GF-D8 (cell line): ENCODE data around the gene ADAM12.

Experiments used
- DNase-seq: peaks from one replicate; lab custom pipeline; 2025; lab: John Stamatoyannopoulos, UW

ADAM12 gene

DNA sequence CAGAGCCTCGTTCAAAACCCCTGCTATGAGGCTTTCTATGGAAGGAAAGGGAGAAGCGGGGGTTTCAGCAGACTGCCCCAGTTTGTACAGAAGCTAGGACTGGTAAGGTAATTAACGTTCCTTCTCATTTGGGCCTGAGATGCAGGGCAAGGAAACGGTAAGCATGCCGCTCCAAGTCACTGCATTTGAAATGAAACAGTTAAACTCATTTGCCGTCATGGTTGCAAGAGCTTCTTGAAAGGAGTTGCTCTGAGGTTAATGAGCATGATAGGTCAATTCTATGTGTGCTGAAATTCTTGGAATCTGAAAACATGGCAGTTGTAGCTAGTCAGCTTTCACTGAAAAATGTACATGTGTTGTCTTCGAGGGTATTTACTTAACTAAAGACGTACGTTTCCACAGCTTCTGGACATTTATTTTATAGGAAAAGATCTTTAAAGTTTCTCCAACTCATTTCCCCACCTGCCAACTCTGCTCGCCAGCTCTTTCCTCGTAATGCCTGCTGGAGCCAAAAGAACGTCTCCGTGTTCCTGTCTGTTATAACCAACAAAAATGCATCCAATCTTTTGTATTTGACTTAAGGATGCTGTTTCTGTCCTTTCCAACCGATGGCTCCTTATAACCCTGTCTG lies 73.3 kb downstream of the ADAM12 start:
- no peak for DNase-seq

DNA sequence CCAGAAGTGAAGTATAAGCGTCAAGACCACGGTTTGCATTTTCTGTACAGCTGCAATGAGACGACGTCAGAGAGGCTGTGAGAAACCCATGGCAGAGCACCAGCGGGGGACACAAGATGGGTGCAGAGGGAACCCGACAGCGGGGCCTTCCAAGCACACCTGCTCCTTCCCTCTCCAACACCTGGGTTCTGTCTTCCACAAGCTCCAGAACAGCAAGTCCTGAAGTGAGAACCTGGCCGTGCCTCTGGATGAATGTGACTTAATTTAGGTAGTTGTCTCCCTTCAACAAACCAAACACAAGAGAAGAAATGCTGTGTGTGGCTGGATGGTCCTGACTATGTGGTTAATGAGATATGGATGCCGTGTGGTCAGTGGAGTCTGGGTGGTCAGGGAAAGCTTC lies 76.1 kb downstream of the ADAM12 start:
- no peak for DNase-seq

DNA sequence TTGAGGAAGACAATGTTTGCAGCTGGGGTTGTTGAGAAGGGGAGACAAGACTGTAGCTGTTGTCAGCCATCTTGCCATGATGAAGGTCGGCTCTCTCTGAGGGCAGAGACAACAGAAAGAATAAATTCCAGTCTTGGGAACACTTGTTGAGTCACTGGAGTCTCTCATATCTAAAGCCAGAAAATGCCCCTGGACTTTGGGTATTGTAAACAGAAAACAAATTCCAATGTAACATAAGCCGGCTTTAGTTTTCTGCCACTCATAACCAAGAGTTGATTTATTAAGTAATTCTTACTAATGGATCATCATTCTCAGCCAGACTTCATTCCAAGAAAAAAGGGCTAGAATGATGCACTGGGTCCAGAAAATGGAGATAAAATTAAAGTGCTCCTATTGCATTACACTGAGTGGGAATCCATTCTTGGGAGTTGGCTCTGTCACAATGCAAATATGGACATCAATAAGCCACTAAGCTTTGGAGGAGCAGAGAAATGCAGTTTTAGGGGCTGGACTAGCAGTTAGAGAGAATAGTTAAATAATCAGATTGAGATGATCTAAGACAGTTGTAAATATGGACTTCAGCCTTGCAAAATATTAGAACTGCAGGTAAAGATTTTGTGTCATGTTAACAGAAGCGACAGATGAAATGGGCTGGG lies 78.9 kb downstream of the ADAM12 start:
- DNase-seq = no peak

GRCh38 chr10:126302826-126303665 lies 85.2 kb downstream of the ADAM12 start:
- DNase-seq = no peak

DNA sequence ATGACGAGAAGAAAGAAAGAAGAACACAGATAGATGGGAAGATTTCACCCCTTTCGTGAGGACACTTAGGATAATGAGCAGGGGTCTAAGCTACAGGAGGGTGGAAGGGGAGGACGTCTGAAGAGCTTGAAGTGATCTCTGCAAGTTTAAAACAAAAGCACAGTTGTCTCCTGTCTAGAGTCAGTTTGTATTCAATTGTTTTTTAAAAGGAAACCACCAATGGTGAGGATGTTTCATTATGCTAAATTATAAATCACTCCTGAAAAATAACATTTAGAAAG lies 85.9 kb downstream of the ADAM12 start:
- no peak for DNase-seq

GRCh38 chr10:126301701-126302475 lies 86.4 kb downstream of the ADAM12 start:
- no peak for DNase-seq

- no peak for DNase-seq
Observed at GRCh38 chr10:126294451-126294850, 93.8 kb downstream of the ADAM12 start.

DNA sequence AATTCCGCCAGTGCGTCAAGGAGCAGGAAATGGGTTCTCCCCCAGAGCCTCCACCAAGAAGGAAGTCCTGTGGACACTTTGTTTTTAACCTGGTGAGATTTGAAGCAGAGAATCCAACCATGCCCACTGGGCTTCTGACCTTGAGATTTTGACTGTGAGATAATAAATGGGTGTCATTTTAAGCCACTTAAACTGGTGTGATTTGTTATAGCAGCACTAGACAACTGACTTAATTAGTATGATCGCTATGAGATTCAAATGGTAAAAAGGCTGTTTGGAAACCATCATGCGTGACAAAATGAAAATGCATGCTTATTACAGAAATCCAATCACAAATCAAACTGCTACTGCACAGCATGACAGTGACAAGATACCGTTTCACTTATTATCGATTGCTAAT lies 98.0 kb downstream of the ADAM12 start:
- DNase-seq = no peak

DNA sequence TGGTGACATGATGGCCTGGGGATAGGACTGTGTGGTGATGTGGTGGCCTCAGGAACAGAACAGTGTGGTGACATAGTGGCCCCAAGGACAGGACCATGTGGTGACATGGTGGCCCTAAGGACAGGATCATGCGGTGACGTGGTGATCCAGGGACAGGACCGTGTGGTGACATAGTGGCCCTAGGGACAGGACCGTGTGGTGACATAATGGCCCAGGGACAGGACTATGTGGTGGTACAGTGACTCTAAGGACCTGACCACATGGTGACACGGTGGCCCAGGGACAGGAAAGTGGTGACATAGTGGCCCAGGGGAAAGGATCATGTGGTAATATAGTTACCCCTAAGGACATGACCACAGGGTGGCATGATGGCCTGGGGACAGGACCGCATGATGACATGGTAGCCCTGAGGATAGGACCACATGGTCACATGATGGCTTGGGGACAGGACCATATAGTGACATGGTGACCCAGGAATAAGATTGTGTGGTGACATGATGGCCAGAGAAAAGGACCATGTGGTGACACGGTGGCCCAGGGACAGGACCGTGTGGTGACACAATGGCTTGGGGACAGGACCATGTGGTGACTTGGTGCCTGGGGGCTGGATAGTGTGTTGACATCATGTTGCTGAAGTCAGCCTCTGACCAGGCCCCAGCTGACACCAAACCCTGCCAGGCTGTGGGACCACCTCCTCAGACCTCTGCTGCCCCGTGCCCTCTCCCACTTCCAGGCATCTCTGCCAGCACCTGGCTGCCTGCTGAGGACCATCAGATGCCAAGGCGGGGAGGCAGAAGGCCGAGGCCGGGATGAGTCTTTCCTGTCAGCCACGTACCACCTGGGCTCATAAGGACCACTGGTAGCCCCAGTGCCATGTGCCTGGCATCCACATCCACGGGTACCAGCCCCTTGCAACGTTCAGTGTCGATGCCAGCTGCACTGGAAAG lies 99.5 kb downstream of the ADAM12 start:
- no peak for DNase-seq

DNA sequence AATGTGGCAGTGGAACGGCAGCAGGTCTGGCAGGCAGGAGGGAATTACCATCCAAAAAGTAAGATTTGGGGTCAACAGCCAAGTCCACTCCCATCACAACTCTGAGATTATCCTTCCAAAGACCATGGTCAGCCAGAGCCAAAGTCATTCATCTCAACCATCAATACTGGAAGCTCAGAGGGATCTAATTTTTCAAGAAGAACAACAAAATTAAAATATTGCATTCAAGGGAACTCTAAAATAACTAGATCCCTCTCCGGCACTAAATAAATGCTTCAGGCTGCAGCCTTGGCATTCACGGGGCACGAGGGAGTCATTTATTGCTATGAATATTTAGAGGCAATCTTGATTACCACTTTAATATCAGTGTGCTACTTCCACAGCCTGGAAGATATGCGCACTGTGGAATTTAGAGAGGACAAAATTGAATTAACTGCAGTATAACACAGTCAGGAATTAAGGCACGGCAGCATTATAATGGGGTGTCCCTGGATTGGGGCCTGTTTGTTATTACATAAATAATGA lies 102.0 kb downstream of the ADAM12 start:
- no peak for DNase-seq

DNA sequence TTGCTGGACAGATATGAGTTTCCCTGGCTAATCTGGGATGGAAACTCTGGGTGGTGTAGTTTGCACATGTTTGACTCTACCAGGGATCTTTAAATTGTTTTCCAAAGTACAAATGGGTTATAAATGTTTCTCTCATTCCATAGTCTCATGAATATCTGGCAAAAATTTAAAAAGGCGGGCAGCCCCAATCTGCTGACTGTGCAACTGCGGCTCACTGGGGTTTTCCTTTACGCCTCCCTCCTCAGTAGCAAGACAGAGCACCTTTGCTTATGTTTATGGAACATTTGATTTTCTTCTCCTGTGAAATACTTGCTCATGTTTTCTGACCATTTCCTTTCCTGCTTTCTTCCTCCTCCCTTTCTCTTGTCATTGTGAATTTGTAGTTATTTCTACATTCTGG lies 105.0 kb downstream of the ADAM12 start:
- no peak for DNase-seq

DNA sequence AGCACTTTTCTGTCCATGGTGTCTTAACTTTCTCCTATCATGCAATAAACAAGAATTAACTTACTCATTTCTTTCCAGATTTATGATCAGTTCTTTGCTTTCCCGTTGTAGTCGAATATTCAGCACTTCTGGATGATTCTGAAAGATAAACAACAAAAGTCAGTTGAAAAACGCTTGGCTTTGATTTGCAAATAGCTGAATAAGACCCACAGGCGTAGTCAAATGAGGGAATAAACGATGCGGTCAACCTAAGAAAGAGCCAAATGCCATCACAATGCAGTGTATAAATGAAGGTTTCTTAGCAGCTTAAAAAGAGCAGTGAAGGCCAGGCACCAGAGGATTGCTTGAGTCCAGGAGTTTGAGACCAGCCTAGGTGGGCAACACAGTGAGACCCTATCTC lies 109.4 kb downstream of the ADAM12 start:
- no peak for DNase-seq

- no peak for DNase-seq
Observed at GRCh38 chr10:126277181-126277580, 111.1 kb downstream of the ADAM12 start.

DNA sequence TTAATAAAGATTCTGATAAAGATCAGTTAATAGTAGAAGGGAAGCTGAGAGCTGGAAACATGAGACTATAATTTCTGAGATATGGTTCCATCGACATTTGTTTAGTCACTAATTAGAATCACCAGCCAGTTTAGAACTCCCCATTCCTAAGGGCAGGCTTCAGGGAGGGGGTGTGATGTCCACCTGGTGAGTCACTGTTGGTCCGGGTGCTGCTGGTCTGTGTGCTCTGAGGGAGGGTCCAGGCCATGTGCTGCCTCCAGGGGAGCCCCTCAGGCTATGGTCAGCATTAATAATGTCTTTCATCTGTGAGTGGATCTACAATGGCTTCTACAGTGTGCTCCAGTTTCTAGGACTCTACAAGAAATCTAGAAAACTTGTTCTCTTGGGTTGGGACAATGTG lies 115.8 kb downstream of the ADAM12 start:
- no peak for DNase-seq

DNA sequence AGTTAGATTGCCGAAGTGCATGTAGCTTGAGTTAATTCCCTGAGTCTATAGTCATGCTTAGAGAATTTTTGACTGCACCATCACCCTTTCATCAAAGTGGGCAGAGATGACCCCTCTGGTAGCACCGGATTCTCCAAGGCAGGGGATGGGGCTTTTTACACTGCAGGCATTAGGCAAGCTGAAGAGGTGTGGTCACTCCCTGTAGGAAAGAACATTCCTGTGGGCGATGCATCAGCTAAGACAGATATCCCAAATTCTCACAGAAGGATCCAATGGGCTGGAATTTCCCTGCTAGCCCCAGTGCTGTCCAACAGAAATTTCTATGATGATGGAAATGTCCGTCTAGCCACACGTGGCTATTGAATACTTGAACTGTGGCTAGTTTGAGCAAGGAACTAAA lies 118.2 kb downstream of the ADAM12 start:
- no peak for DNase-seq

DNA sequence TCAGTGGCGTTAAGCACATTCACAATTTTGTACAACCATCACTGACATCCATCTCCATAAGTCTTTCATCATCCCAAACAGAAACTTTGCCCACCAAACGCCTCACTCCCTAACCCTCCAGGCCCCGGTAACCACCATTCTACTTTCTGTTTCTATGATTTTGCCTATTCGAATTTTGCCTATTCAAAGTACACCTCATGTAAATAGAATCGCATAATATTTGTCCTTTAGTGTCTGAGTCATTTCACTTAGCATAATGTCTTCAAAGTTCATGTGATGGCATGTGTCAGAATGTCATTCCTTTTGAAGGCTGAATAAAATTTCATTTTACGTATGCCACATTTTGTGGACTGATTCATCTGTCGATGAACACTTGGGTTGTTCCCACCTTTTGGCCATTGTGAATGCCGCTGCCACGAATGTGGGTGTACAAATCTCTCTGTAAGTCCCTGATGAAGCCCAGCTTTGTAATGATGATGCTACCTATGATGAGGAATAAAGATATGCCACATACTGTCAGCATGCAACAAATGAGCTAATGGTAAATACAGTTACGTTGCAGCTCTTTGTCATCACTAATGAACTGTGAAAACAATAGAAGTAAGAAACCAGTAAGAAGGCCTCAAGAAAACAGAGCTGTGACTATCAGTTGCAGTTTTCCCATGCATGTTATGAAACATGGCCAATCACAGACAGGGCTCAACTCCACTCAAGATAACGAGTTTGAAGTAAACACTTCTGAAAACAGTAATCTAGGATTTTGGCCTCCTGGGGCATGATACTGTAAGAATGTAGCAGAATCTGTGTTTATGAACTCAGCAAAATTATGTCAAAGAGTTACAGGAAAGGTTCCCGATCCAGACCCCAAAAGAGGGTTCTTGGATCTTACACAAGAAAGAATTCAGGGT lies 120.0 kb downstream of the ADAM12 start:
- no peak for DNase-seq

DNA sequence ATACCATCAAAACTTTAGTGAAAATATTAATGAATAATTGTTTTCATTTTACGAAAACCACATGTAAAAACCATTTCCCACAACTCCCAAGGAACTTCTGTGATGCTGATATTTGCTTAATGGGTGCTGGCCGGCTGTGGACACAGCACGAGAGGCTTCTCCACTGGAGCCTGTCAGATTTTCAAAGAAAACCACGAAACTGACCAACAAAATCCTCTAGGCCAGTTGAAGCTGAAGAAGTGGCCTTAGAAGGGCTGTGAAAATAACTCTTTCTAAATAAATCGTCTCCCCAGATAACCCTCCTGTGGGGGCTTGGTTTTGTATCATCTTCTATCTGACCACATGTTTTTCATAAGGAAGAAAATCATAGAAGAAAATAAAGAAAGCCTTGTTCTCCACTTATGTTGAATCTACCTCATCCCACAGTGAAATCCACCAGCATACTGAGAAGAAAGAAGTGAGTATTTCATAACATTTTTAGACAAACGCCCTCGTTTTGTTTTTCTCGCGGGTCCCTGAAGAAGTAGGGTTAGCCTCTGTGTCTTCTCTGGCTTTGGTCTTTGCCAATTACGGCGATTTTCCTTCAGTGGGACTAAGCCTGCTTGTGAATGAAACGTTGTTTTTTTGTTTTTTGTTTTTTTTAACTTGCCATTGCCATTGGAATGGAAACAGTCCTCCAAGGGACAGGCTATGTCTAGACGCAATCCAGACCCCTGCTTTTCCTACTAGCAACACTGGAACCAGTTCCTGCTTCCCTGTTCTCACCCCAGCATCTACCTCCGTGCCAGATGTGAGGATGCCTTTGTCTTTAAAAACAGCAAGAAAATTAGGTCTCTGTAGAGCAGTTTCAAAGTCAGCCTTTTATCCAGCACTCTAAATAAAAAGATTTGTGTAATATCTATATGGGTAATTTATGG lies 123.9 kb downstream of the ADAM12 start:
- DNase-seq = no peak

- no peak for DNase-seq
Observed at GRCh38 chr10:126263006-126263676, 125.1 kb downstream of the ADAM12 start.
